Astrocyte (in vitro differentiated cells and primary cell): ENCODE data around the gene CLHC1. TPM values are rescaled to one million over a fixed set of nuclear protein-coding genes. Genes with fewer than 3 reads are reported as not detected.

ENCODE experiments used
- DNase-seq: peaks from one replicate; pipeline ENCODE4 v3.0.0-alpha.2; 2010; ENCODE audit warnings: low read depth
- FAIRE-seq: peaks from 2 replicates; lab custom pipeline; 2011; peaks lifted over from hg19 to GRCh38; lab: Jason Lieb, UNC
- H2AFZ ChIP-seq: 2 replicates; pipeline ENCODE4 v1.6.0; 2012; ENCODE audit warnings: low read depth, low read length, inconsistent platforms
- H3K27ac ChIP-seq: 2 replicates; pipeline ENCODE4 v1.5.1; 2011; ENCODE audit warnings: low read depth, low read length, inconsistent platforms
- H3K27me3 ChIP-seq: 2 replicates; pipeline ENCODE4 v1.6.0; 2011; ENCODE audit warnings: low read length, inconsistent platforms; ENCODE audit not compliant: insufficient read depth
- H3K36me3 ChIP-seq: 2 replicates; pipeline ENCODE4 v1.5.1; 2011; ENCODE audit warnings: low read length, inconsistent platforms; ENCODE audit not compliant: insufficient read depth
- H3K4me1 ChIP-seq: 2 replicates; pipeline ENCODE4 v1.5.1; 2011; ENCODE audit warnings: low read length, inconsistent platforms; ENCODE audit not compliant: insufficient read depth
- H3K4me2 ChIP-seq: 2 replicates; pipeline ENCODE4 v1.6.0; 2012; ENCODE audit warnings: low read length, inconsistent platforms
- H3K4me3 ChIP-seq: 2 replicates; pipeline ENCODE4 v1.5.1; 2011; ENCODE audit warnings: low read depth, mild to moderate bottlenecking, low read length, inconsistent platforms; ENCODE audit not compliant: insufficient read depth
- H3K79me2 ChIP-seq: 2 replicates; pipeline ENCODE4 v1.6.0; 2012; ENCODE audit warnings: mild to moderate bottlenecking, low read length, inconsistent platforms; ENCODE audit not compliant: insufficient read depth
- H3K9ac ChIP-seq: 2 replicates; pipeline ENCODE4 v1.6.0; 2012; ENCODE audit warnings: mild to moderate bottlenecking, low read length, inconsistent platforms
- H3K9me3 ChIP-seq: 2 replicates; pipeline ENCODE4 v1.5.1; 2012; ENCODE audit warnings: low read depth, mild to moderate bottlenecking, low read length, inconsistent platforms; ENCODE audit not compliant: insufficient read depth
- H4K20me1 ChIP-seq: 2 replicates; pipeline ENCODE4 v1.6.0; 2012; ENCODE audit warnings: low read length, inconsistent platforms; ENCODE audit not compliant: insufficient read depth
- H3K27ac Mint-ChIP-seq: one replicate; pipeline ENCODE4 v1.8.0; 2021; ENCODE audit warnings: mild to moderate bottlenecking, mixed read lengths; ENCODE audit not compliant: unreplicated experiment
- H3K27me3 Mint-ChIP-seq: one replicate; pipeline ENCODE4 v1.8.0; 2021; ENCODE audit warnings: low read depth, mixed read lengths; ENCODE audit not compliant: unreplicated experiment
- H3K36me3 Mint-ChIP-seq: one replicate; pipeline ENCODE4 v1.8.0; 2021; ENCODE audit warnings: low read depth, mixed read lengths; ENCODE audit not compliant: unreplicated experiment
- H3K4me1 Mint-ChIP-seq: one replicate; pipeline ENCODE4 v1.8.0; 2021; ENCODE audit warnings: low read depth, mixed read lengths; ENCODE audit not compliant: unreplicated experiment
- H3K4me3 Mint-ChIP-seq: one replicate; pipeline ENCODE4 v1.8.0; 2021; ENCODE audit warnings: mild to moderate bottlenecking, moderate library complexity, mixed read lengths; ENCODE audit not compliant: unreplicated experiment
- H3K9me3 Mint-ChIP-seq: one replicate; pipeline ENCODE4 v1.8.0; 2021; ENCODE audit warnings: mild to moderate bottlenecking, mixed read lengths; ENCODE audit not compliant: unreplicated experiment
- CTCF ChIP-seq: IDR thresholded peaks from 2 replicates; pipeline ENCODE4 v1.5.1; 2011; ENCODE audit warnings: low read depth, mild to moderate bottlenecking, inconsistent platforms, low read length, moderate library complexity; ENCODE audit not compliant: insufficient read depth
- EZH2 ChIP-seq: IDR thresholded peaks from 2 replicates; pipeline ENCODE4 v1.6.1; 2012; ENCODE audit warnings: mild to moderate bottlenecking, low read length, inconsistent platforms; ENCODE audit not compliant: insufficient read depth
- total RNA-seq: library from RNA; stranded (reverse); gene quantifications from 2 replicates; pipeline ENCODE4 v1.2.1, GENCODE V29; 2021

CLHC1 gene
- total RNA-seq, 1 donor from 2014 or later: 17.5 TPM

GRCh38 chr2:55213822-55214221 lies 18.3 kb downstream of the CLHC1 start:
- FAIRE-seq: no peak
- Histone ChIP-seq H2AFZ (no peak overlapping the region), H3K4me1 (no peaks in the 10 kb centered on the region), H3K9me3 (no peaks in the 10 kb centered on the region), H3K9ac (no peak overlapping the region), H3K79me2 (no peaks in the 10 kb centered on the region), H3K4me2 (no peak overlapping the region), H3K27me3 (no peaks in the 10 kb centered on the region), H3K27ac (no peak overlapping the region), H4K20me1 (no peaks in the 10 kb centered on the region), H3K4me3 (no peak overlapping the region), H3K36me3 (peaks cover 2% of the 10 kb centered on the region)
- DNase-seq: no peak
- Mint-ChIP-seq H3K9me3 (no peaks in the 10 kb centered on the region), H3K36me3 (peaks cover 4% of the 10 kb centered on the region), H3K4me1 (no peaks in the 10 kb centered on the region), H3K4me3 (no peak overlapping the region), H3K27ac (no peak overlapping the region), H3K27me3 (no peaks in the 10 kb centered on the region)
- TF ChIP-seq CTCF (no peak), EZH2 (no peak)

GRCh38 chr2:55204950-55205349 lies 27.1 kb downstream of the CLHC1 start:
- Mint-ChIP-seq H3K27ac (no peak overlapping the region), H3K9me3 (no peaks in the 10 kb centered on the region), H3K36me3 (peaks cover 36% of the 10 kb centered on the region), H3K4me1 (no peaks in the 10 kb centered on the region), H3K27me3 (no peaks in the 10 kb centered on the region), H3K4me3 (no peak overlapping the region)
- H4K20me1 ChIP-seq: no peaks in the 10 kb centered on the region
- H3K79me2 ChIP-seq: no peaks in the 10 kb centered on the region
- TF ChIP-seq CTCF: no peak
- TF ChIP-seq EZH2: no peak
- no peaks in the 10 kb centered on the region for H3K9me3 ChIP-seq
- no peak overlapping the region for H3K27ac ChIP-seq
- no peak overlapping the region for H3K4me2 ChIP-seq
- no peak overlapping the region for H3K4me3 ChIP-seq
- H3K4me1 ChIP-seq: no peaks in the 10 kb centered on the region
- peaks cover 2% of the 10 kb centered on the region for H3K36me3 ChIP-seq
- FAIRE-seq (no peak), DNase-seq (no peak)
- H2AFZ ChIP-seq: no peak overlapping the region
- H3K27me3 ChIP-seq: no peaks in the 10 kb centered on the region
- no peak overlapping the region for H3K9ac ChIP-seq

GRCh38 chr2:55204536-55204935 lies 27.6 kb downstream of the CLHC1 start:
- H3K36me3 ChIP-seq: peaks cover under 1% of the 10 kb centered on the region
- H4K20me1 ChIP-seq: no peaks in the 10 kb centered on the region
- H3K9me3 ChIP-seq: no peaks in the 10 kb centered on the region
- Mint-ChIP-seq H3K27me3 (no peaks in the 10 kb centered on the region), H3K27ac (no peak overlapping the region), H3K9me3 (peaks cover 2% of the 10 kb centered on the region), H3K4me3 (no peak overlapping the region), H3K4me1 (no peaks in the 10 kb centered on the region), H3K36me3 (peaks cover 38% of the 10 kb centered on the region)
- no peaks in the 10 kb centered on the region for H3K79me2 ChIP-seq
- H3K4me1 ChIP-seq: no peaks in the 10 kb centered on the region
- no peak for FAIRE-seq
- no peak overlapping the region for H3K4me2 ChIP-seq
- H3K27me3 ChIP-seq: no peaks in the 10 kb centered on the region
- no peak for DNase-seq
- H3K9ac ChIP-seq: no peak overlapping the region
- H3K4me3 ChIP-seq: no peak overlapping the region
- no peak overlapping the region for H3K27ac ChIP-seq
- H2AFZ ChIP-seq: no peak overlapping the region
- TF ChIP-seq EZH2 (no peak), CTCF (no peak)
